HL-60 (cell line): Measurements from ENCODE around the gene TIRAP.
A peak's percentile ranks its signal among the peaks of the same experiment; 100 is the strongest.

Source experiments
- DNase-seq, 2 experiments: peaks; one replicate each; pipeline ENCODE4 v3.0.0-alpha.2; 2010 to 2020; ENCODE audit warnings: low read depth in 1 of 2, low spot score in 1 of 2
- H3K27ac ChIP-seq: fragments of 250-450 bp; sonication (Bioruptor Pico); replicated peaks from 2 replicates; pipeline ENCODE4 v1.5.1; 2020; ENCODE audit warnings: mild to moderate bottlenecking, moderate library complexity
- H3K27me3 ChIP-seq: fragments of 250-450 bp; sonication (Bioruptor Pico); 2 replicates; pipeline ENCODE4 v1.5.1; 2021; ENCODE audit warnings: mild to moderate bottlenecking, moderate library complexity; ENCODE audit not compliant: insufficient read depth, poor library complexity, severe bottlenecking
- H3K4me3 ChIP-seq: replicated peaks from 2 replicates; pipeline ENCODE4 v1.5.1; 2011; ENCODE audit warnings: mild to moderate bottlenecking, control low read depth, low read length; ENCODE audit not compliant: insufficient read depth
- CTCF ChIP-seq: IDR thresholded peaks from one replicate; pipeline ENCODE4 v1.5.1; 2011; ENCODE audit warnings: low read length, control low read depth, inconsistent platforms; ENCODE audit not compliant: insufficient read depth
- GABPA ChIP-seq: IDR thresholded peaks from 2 replicates; pipeline ENCODE4 v1.6.1; 2012; ENCODE audit warnings: low read depth
- POLR2AphosphoS5 ChIP-seq: IDR thresholded peaks from 2 replicates; pipeline ENCODE4 v1.6.1; 2012; ENCODE audit warnings: low read depth
- REST ChIP-seq: IDR thresholded peaks from 2 replicates; pipeline ENCODE4 v1.6.1; 2012; ENCODE audit warnings: low read depth; ENCODE audit not compliant: insufficient replicate concordance
- SPI1 ChIP-seq: IDR thresholded peaks from 2 replicates; pipeline ENCODE4 v1.6.1; 2012; ENCODE audit warnings: low read depth, mild to moderate bottlenecking, borderline replicate concordance

TIRAP gene

GRCh38 chr11:126311401-126312291, 28.8 kb downstream of the TIRAP start:
- TF ChIP-seq SPI1 (peak; percentile 48; the same call in 1 of the 2 replicates), GABPA (no peak), POLR2AphosphoS5 (peak; percentile 60), REST (peak; percentile 40)
- Histone ChIP-seq H3K27me3 (no peaks in the 10 kb centered on the region), H3K27ac (peak overlapping the region; percentile 81), H3K4me3 (no peak overlapping the region)
- peak; percentile 92 to 96 for DNase-seq

- H3K27me3 ChIP-seq = no peaks in the 10 kb centered on the region
- no peak for DNase-seq
- H3K27ac ChIP-seq = peak overlapping the region; percentile 81
- H3K4me3 ChIP-seq = no peak overlapping the region
- TF ChIP-seq GABPA = no peak
- TF ChIP-seq REST = no peak
- no peak for TF ChIP-seq SPI1
- no peak for TF ChIP-seq CTCF
- no peak for TF ChIP-seq POLR2AphosphoS5
Observed at GRCh38 chr11:126312961-126313360, 30.1 kb downstream of the TIRAP start.

- no peak for DNase-seq
- H3K4me3 ChIP-seq = no peak overlapping the region
- H3K27ac ChIP-seq = peak overlapping the region; percentile 81; the same call in 1 of the 2 replicates
- H3K27me3 ChIP-seq = no peaks in the 10 kb centered on the region
- TF ChIP-seq GABPA = no peak
- no peak for TF ChIP-seq CTCF
- TF ChIP-seq POLR2AphosphoS5 = no peak
- no peak for TF ChIP-seq REST
- no peak for TF ChIP-seq SPI1
Observed at GRCh38 chr11:126313826-126314225, 30.9 kb downstream of the TIRAP start.
